Lower lobe of right lung (tissue), 2 donors: Measurements from ENCODE around the gene AKIRIN2. TPM values are rescaled to one million over a fixed set of nuclear protein-coding genes. Genes with fewer than 3 reads are reported as not detected.

ENCODE experiments used
- ATAC-seq, 2 donors: fragments of 200-7000 bp; cut with Tn5 transposase; one replicate each; pipeline ENCODE4 v1.9.1; 2020 to 2022; ENCODE audit warnings: mild to moderate bottlenecking in 2 of 2, moderate library complexity in 2 of 2
- DNase-seq: peaks from one replicate; pipeline ENCODE4 v3.0.0-alpha.2; 2020
- H3K27ac ChIP-seq: fragments of 200-600 bp; one replicate; pipeline ENCODE4 v1.8.0; 2022
- H3K27me3 ChIP-seq: fragments of 200-600 bp; one replicate; pipeline ENCODE4 v1.8.0; 2022; ENCODE audit warnings: low read depth
- H3K36me3 ChIP-seq: fragments of 200-600 bp; one replicate; pipeline ENCODE4 v1.8.0; 2022; ENCODE audit warnings: mild to moderate bottlenecking
- H3K4me1 ChIP-seq: fragments of 200-600 bp; one replicate; pipeline ENCODE4 v1.8.0; 2022
- H3K4me3 ChIP-seq: fragments of 200-600 bp; one replicate; pipeline ENCODE4 v1.8.0; 2022; ENCODE audit warnings: mild to moderate bottlenecking
- H3K9me3 ChIP-seq: fragments of 200-600 bp; one replicate; pipeline ENCODE4 v1.8.0; 2022
- intact Hi-C: fragments of 100-400 bp; cut with DNase I; formaldehyde crosslinking; loops from one replicate; pipeline ENCODE4 v1.11.0; 2022
- total RNA-seq: library from RNA; stranded (reverse); fragmentation: NEBNext Ultra II Directional; extraction: Animal tissue kit (Norgen Biotek cat#: 25700); gene quantifications from one replicate; pipeline ENCODE4 v1.2.1, GENCODE V29; 2021
- TF ChIP-seq, protein P1 (sequence below): fragments of 200-600 bp; IDR thresholded peaks from one replicate; pipeline ENCODE4 v1.8.0; 2022; ENCODE audit warnings: antibody characterized with exemption, mild to moderate bottlenecking
- donor health status: DM: no; HTN: yes; CAD: no; lungs with severe emphysema.

Gene AKIRIN2
- total RNA-seq, 1 donor from 2014 or later: 67.6 TPM

DNA sequence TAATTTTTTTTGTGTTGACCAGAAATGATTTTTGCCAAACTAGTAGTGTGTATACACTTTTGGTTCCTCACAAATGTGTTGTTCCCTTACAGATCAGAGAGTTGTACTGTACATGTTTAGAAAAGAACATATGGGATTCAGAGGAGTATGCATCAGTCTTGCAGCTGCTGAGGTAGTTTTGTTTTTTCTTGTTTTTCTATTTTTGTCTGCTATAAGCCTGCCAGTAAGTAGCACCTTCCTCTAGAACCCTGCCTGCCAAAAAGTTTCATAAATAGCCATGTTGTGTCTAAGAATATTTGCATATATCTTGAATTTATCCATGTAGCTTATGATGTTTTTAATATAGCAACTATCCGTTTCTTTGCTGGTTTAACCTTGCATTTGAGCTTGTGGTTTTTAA lies 65.7 kb downstream of the AKIRIN2 start:
- ATAC-seq (no peak), DNase-seq (no peak)
- peaks cover 22% of the 10 kb centered on the region for H3K36me3 ChIP-seq
- intact Hi-C loops: no loop called here
- no peaks in the 10 kb centered on the region for H3K9me3 ChIP-seq
- no peaks in the 10 kb centered on the region for H3K27me3 ChIP-seq
- TF ChIP-seq, protein P1, sequence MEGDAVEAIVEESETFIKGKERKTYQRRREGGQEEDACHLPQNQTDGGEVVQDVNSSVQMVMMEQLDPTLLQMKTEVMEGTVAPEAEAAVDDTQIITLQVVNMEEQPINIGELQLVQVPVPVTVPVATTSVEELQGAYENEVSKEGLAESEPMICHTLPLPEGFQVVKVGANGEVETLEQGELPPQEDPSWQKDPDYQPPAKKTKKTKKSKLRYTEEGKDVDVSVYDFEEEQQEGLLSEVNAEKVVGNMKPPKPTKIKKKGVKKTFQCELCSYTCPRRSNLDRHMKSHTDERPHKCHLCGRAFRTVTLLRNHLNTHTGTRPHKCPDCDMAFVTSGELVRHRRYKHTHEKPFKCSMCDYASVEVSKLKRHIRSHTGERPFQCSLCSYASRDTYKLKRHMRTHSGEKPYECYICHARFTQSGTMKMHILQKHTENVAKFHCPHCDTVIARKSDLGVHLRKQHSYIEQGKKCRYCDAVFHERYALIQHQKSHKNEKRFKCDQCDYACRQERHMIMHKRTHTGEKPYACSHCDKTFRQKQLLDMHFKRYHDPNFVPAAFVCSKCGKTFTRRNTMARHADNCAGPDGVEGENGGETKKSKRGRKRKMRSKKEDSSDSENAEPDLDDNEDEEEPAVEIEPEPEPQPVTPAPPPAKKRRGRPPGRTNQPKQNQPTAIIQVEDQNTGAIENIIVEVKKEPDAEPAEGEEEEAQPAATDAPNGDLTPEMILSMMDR: no peak
- H3K4me3 ChIP-seq: no peak overlapping the region
- no peak overlapping the region for H3K27ac ChIP-seq
- H3K4me1 ChIP-seq: no peaks in the 10 kb centered on the region

DNA sequence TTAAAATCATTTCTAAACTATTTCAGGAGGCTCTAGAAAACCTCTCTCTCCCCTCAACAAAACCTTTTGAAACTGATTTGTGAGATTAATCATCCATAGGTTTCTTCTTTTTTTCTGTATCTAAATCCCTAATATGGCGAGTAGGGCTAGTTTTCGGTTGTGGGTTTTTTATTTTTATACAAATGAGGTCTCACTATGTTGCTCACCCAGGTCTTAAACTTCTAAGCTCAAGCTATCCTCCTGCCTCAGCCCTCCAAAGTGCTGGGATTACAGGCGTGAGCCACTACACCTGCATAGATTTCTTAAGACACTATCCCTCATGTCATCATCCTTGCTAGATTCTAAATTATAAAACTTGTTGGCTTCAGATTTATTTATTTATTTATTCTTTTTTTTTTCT lies 68.2 kb downstream of the AKIRIN2 start:
- Histone ChIP-seq H3K4me3 (no peak overlapping the region), H3K4me1 (no peaks in the 10 kb centered on the region), H3K36me3 (peaks cover 22% of the 10 kb centered on the region), H3K27me3 (no peaks in the 10 kb centered on the region), H3K27ac (no peak overlapping the region), H3K9me3 (no peaks in the 10 kb centered on the region)
- intact Hi-C loops: no loop called here
- TF ChIP-seq, protein P1: no peak
- ATAC-seq (no peak), DNase-seq (no peak)

DNA sequence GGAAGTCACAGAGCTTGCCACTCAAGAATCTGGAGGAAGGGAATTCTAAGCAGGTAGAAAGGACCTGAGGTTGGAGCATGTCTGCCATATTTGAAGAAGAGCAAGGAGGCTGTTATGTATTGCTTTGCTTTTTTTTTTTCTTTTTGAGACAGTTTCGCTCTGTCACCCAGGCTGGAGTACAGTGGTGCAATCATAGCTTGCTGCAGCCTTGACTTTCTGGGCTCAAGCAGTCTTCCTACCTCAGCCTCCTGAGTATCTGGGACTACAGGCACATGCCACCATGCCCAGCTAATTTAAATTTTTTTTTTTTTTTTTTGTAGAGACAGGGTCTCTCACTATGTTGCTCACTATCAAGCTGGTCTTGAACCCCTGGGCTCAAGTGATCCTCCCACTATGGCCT lies 71.3 kb downstream of the AKIRIN2 start:
- no peaks in the 10 kb centered on the region for H3K27me3 ChIP-seq
- H3K9me3 ChIP-seq: no peaks in the 10 kb centered on the region
- TF ChIP-seq, protein P1: no peak
- H3K4me1 ChIP-seq: no peaks in the 10 kb centered on the region
- ATAC-seq: no peak
- H3K36me3 ChIP-seq: peaks cover 11% of the 10 kb centered on the region
- intact Hi-C loops: no loop called here
- no peak overlapping the region for H3K27ac ChIP-seq
- DNase-seq: no peak
- no peak overlapping the region for H3K4me3 ChIP-seq

DNA sequence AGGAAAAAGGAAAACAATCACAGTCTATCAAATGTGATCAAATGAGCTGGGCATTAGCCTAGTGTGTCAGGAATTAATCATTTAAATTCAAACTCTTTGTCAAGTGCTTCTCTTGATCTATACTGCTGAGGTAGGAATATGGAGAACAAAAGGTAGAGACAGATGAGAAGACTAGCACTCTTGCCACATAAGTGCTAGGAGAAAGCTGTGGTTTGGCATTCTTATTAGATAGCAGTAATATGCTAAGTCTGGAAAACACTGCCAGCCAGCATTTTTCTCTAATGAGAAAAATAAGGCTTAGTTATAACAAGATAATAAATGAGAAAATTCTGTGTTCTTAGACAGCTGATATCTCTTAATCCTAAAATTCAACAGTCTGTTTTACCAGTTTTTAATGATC lies 73.2 kb downstream of the AKIRIN2 start:
- no peak overlapping the region for H3K27ac ChIP-seq
- no peaks in the 10 kb centered on the region for H3K9me3 ChIP-seq
- no peak overlapping the region for H3K4me3 ChIP-seq
- DNase-seq (no peak), ATAC-seq (no peak)
- H3K4me1 ChIP-seq: no peaks in the 10 kb centered on the region
- TF ChIP-seq, protein P1: no peak
- H3K36me3 ChIP-seq: no peaks in the 10 kb centered on the region
- intact Hi-C loops: no loop called here
- no peaks in the 10 kb centered on the region for H3K27me3 ChIP-seq

DNA sequence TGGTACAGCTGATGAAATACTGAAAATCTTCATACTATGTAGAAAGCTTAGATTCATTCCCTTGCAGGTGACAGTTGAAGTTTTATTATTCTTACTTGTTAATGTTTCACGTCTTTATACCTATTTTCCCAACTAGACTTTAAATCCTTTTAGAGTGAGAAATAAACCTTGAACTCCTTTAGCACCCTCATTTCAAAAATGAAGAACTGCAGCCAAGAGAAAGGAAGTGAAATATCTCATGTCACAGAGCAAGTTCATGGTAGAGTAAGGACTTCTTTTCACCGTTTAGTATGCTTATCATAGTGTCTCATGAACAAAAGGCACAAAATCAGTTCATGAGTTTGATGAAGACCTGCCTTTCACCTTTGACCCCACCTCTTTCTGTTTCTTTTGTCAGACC lies 73.6 kb downstream of the AKIRIN2 start:
- intact Hi-C loops: no loop called here
- Histone ChIP-seq H3K27ac (no peak overlapping the region), H3K36me3 (no peaks in the 10 kb centered on the region), H3K4me1 (no peaks in the 10 kb centered on the region), H3K4me3 (no peak overlapping the region), H3K9me3 (no peaks in the 10 kb centered on the region), H3K27me3 (no peaks in the 10 kb centered on the region)
- ATAC-seq (no peak), DNase-seq (no peak)
- TF ChIP-seq, protein P1: no peak

Other genes with a start within 250 kb of the AKIRIN2 start
- 41.0 TPM for gene SLC35A1, start 229.3 kb downstream of the AKIRIN2 start, total RNA-seq
- gene RARS2, start 112.2 kb downstream of the AKIRIN2 start, total RNA-seq: 26.4 TPM
- gene ORC3, start 112.1 kb downstream of the AKIRIN2 start, total RNA-seq: 16.6 TPM